Osteocyte (in vitro differentiated cells): ENCODE results near the gene ASPG. TPM values are rescaled to one million over a fixed set of nuclear protein-coding genes. Genes with fewer than 3 reads are reported as not detected.

Experiments used
- DNase-seq: peaks from one replicate; pipeline ENCODE4 v3.0.0; 2021; ENCODE audit warnings: mixed read lengths; ENCODE audit not compliant: unreplicated experiment; ENCODE audit errors: extremely low spot score
- H3K27ac Mint-ChIP-seq: one replicate; pipeline ENCODE4 v1.8.0; 2021; ENCODE audit warnings: mild to moderate bottlenecking, mixed read lengths; ENCODE audit not compliant: unreplicated experiment
- H3K27me3 Mint-ChIP-seq: one replicate; pipeline ENCODE4 v1.8.0; 2021; ENCODE audit warnings: mixed read lengths; ENCODE audit not compliant: unreplicated experiment
- H3K36me3 Mint-ChIP-seq: one replicate; pipeline ENCODE4 v1.8.0; 2021; ENCODE audit warnings: mixed read lengths; ENCODE audit not compliant: unreplicated experiment
- H3K4me1 Mint-ChIP-seq: one replicate; pipeline ENCODE4 v1.8.0; 2021; ENCODE audit warnings: mixed read lengths; ENCODE audit not compliant: unreplicated experiment
- H3K4me3 Mint-ChIP-seq: one replicate; pipeline ENCODE4 v1.8.0; 2021; ENCODE audit warnings: mild to moderate bottlenecking, moderate library complexity, mixed read lengths; ENCODE audit not compliant: unreplicated experiment
- H3K9me3 Mint-ChIP-seq: one replicate; pipeline ENCODE4 v1.8.0; 2021; ENCODE audit warnings: mixed read lengths; ENCODE audit not compliant: unreplicated experiment
- total RNA-seq: library from RNA; stranded (reverse); gene quantifications from 2 replicates; pipeline ENCODE4 v1.2.1, GENCODE V29; 2021
- TF ChIP-seq, protein P1 (sequence below): fragments of 200-600 bp; sonication (generic); IDR thresholded peaks from 2 replicates; pipeline ENCODE4 v1.5.0; 2021; ENCODE audit warnings: antibody characterized with exemption, mild to moderate bottlenecking, moderate library complexity

Gene ASPG
- total RNA-seq, 1 donor from 2014 or later, result not detected

DNA sequence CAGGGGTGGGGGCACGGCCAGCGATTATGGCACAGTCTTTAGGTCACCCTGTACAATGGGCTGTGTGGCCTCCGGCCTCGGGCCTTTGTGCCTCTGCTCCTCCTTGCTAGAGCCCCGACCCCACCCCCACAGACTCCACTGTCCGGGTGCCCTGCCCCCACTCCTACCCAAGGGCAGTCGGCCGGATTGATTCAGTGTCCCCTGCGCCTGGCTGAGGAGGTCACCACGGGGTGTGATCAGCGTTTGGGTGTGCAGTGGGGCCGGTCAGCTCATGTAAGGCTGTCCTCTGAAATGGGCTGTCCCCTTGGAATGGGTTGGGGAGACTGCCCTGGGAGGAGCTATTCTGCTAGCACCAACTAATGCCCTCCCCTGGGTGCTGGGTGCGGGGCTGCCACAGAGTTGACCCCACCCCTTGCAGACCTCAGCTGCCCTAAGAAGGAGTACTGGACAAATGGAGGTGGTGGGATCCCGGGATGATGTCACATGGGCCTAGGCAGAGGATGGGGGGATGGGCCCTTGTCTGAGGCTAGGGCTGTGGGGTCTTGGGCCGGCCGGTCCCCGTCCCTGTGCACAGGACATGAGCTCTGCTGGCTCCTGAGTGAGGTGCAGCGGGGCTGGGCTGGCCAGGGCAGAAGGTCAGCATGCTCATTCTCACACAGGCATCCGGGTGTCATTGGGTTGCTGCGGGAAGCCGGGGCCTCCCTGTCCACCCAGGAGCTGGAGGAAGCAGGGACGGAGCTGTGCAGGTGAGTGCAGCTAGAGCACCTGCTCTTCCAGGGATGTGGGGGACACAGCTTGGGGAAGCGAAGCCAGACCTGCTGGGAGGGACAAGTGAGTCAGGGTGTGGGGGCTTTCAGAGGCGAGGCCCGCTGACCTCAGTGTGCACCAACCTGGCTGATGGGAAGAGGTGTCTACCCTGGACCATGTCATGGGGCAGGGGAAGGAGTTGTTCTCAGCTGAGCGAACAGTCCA is 23.4 kb downstream of the ASPG start:
- Mint-ChIP-seq H3K27ac (no peak overlapping the region), H3K4me3 (no peak overlapping the region), H3K9me3 (no peaks in the 10 kb centered on the region), H3K4me1 (no peaks in the 10 kb centered on the region), H3K27me3 (no peaks in the 10 kb centered on the region), H3K36me3 (no peaks in the 10 kb centered on the region)
- TF ChIP-seq, protein P1, sequence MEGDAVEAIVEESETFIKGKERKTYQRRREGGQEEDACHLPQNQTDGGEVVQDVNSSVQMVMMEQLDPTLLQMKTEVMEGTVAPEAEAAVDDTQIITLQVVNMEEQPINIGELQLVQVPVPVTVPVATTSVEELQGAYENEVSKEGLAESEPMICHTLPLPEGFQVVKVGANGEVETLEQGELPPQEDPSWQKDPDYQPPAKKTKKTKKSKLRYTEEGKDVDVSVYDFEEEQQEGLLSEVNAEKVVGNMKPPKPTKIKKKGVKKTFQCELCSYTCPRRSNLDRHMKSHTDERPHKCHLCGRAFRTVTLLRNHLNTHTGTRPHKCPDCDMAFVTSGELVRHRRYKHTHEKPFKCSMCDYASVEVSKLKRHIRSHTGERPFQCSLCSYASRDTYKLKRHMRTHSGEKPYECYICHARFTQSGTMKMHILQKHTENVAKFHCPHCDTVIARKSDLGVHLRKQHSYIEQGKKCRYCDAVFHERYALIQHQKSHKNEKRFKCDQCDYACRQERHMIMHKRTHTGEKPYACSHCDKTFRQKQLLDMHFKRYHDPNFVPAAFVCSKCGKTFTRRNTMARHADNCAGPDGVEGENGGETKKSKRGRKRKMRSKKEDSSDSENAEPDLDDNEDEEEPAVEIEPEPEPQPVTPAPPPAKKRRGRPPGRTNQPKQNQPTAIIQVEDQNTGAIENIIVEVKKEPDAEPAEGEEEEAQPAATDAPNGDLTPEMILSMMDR, result no peak
- no peak for DNase-seq

- no peak for DNase-seq
- Mint-ChIP-seq H3K4me1 (no peaks in the 10 kb centered on the region), H3K36me3 (no peaks in the 10 kb centered on the region)
Observed at GRCh38 chr14:104109731-104110361, 24.3 kb downstream of the ASPG start.

DNA sequence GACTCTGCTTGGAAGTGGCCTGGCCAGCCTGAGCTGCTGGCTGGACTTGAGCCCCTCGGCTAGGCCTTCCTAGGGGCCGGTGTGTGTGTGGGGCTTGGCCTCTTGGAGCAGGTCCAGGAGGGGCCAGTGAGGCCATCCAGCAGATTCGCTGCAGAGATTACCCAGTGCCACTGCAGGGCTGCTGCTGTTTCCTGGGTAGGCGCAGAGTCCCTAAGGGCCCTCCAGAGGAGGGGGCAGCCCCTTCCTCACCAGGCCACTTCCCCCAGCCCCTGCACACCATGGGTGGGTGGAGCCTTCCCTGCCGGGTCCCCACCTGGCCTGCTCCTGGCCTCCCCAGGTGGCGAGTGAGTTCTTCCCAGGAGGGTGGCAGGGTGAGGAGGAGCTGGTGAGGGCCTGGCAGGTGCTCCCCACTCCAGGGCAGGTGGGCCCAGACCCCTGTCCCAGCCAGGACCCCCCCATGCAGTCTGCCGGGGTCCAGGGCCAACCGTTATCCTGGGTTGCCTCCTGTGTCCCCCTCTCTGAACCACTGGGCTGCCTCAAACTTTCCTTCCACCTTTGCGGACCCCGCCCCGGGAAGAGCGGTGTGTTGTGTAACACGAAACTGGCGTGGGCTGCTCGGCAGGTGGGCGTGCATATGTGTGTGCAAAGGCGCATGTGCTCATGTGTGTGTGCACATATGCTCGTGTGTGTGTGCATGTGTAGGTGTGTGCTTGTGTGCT is 25.1 kb downstream of the ASPG start:
- Mint-ChIP-seq H3K4me3 (no peak overlapping the region), H3K27ac (no peak overlapping the region), H3K27me3 (peaks cover 7% of the 10 kb centered on the region), H3K4me1 (no peaks in the 10 kb centered on the region), H3K9me3 (no peaks in the 10 kb centered on the region), H3K36me3 (no peaks in the 10 kb centered on the region)
- no peak for DNase-seq
- TF ChIP-seq, protein P1, result no peak

More at GRCh38 chr14:104109731-104110361, 24.3 kb downstream of the ASPG start:
- Mint-ChIP-seq H3K27me3 (peaks cover 2% of the 10 kb centered on the region), H3K9me3 (no peaks in the 10 kb centered on the region), H3K4me3 (no peak overlapping the region), H3K27ac (no peak overlapping the region)
- TF ChIP-seq, protein P1, result no peak

DNA sequence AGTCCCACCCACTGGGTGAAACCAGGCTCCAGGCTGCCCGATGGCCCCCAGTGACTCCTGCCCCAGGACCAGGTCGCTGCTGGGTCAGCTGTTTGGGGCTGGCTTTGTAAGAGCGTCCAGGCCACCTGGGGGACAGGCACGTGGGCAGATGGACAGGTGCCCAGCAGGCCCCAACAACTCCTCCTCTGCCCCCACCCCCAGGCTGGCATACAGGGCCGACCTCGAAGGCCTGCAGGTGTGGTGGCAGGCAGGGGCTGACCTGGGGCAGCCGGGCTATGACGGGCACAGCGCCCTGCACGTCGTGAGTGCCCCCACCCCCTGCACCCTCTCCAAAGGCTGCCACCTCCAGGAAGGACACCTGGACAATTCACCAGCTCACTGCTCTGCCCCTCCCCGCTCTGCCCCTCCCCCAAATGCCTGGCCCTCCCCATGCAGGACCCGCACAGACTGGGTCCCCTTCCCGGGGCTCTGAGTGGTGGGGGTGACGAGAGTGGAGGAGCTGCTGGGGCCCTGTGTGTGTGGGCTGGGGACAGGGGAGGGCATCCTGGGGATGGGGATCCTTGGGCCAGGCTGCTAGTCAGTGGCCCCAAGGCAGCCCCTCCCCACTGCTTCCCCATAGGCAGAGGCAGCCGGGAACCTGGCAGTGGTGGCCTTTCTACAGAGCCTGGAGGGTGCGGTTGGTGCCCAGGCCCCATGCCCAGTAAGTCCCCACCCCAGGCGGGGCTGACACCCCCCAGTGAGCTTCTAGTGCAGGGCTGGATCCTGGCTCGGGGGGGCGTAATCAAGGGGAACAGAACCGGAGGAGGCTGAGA is 26.0 kb downstream of the ASPG start:
- no peak overlapping the region for H3K27ac Mint-ChIP-seq
- H3K4me3 Mint-ChIP-seq, result no peak overlapping the region
- TF ChIP-seq, protein P1, result no peak
- no peaks in the 10 kb centered on the region for H3K4me1 Mint-ChIP-seq
- no peak for DNase-seq
- H3K36me3 Mint-ChIP-seq, result no peaks in the 10 kb centered on the region
- peaks cover 7% of the 10 kb centered on the region for H3K27me3 Mint-ChIP-seq
- no peaks in the 10 kb centered on the region for H3K9me3 Mint-ChIP-seq
